Measurements from ENCODE around the gene TAS1R1. TPM values are rescaled to one million over a fixed set of nuclear protein-coding genes. Genes with fewer than 3 reads are reported as not detected.

Gene TAS1R1
- polyA plus RNA-seq, 2 of the 4 experiments (the other 2 are of a cell fraction): not detected

- TF ChIP-seq ZSCAN20 (CRISPR knock-in tag; IDR thresholded peaks at IDR 0.05) (no peak), TP53 (CRISPR knock-in tag; IDR thresholded peaks at IDR 0.05) (no peak)
Measured at GRCh38 chr1:6585841-6586240, 30.7 kb downstream of the TAS1R1 start (continued).

DNA sequence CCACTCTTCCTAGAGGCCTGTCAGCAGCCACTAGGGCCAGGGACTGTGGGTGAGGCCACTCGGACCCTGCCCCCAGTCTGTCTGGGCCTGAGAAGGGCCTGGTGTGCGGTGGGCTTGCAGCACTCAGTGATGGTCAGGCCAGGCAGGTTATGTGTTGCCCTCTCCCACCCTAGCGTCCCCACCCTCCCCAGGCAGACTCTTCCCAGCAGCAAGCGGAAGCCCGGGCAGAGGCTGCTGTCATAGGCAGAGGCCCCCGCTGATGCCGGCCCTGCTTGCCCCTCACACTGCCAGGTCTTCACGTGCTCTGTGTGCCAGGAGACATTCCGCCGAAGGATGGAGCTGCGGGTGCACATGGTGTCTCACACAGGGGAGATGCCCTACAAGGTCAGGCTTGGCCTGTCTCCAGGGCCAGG is 31.3 kb downstream of the TAS1R1 start:
- Histone ChIP-seq H3K9me3 (no peaks in the 10 kb centered on the region), H3K27ac (no peak overlapping the region), H3K4me1 (peaks cover 13% of the 10 kb centered on the region), H3K4me2 (no peak overlapping the region), H3K4me3 (no peak overlapping the region)
- ATAC-seq: no peak; a peak in 1 of 6 replicates
- CTCF ChIA-PET: no interaction called here
- DNase-seq (ENCODE audit: low read depth in 1 of 2, low spot score in 1 of 2): no peak
- POLR2A ChIA-PET: no interaction called here
- TF ChIP-seq, protein P1, sequence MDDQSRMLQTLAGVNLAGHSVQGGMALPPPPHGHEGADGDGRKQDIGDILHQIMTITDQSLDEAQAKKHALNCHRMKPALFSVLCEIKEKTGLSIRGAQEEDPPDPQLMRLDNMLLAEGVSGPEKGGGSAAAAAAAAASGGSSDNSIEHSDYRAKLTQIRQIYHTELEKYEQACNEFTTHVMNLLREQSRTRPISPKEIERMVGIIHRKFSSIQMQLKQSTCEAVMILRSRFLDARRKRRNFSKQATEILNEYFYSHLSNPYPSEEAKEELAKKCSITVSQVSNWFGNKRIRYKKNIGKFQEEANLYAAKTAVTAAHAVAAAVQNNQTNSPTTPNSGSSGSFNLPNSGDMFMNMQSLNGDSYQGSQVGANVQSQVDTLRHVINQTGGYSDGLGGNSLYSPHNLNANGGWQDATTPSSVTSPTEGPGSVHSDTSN (IDR thresholded peaks at IDR 0.05): no peak
- TF ChIP-seq KDM1A (IDR thresholded peaks at IDR 0.05; ENCODE audit: low read depth) (no peak), ESRRA (IDR thresholded peaks at IDR 0.05; ENCODE audit: borderline replicate concordance, low read length) (no peak), MAFK (IDR thresholded peaks at IDR 0.05; ENCODE audit: partially characterized antibody) (no peak), BCL3 (IDR thresholded peaks at IDR 0.05) (no peak), CEBPB (IDR thresholded peaks at IDR 0.05) (no peak), MYC (IDR thresholded peaks at IDR 0.05; ENCODE audit: borderline replicate concordance, low read length) (no peak), NFE2L2 (conservative IDR thresholded peaks at IDR 0.05; ENCODE audit: low read length) (no peak), RARB (CRISPR knock-in tag; IDR thresholded peaks at IDR 0.05) (no peak), SREBF2 (IDR thresholded peaks at IDR 0.05) (no peak), RFX5 (IDR thresholded peaks at IDR 0.05) (no peak)
- 100% methylated on average over 3 of the region's 11 CpGs for WGBS (ENCODE audit: missing lambda C conversion rate)
- no peak for FAIRE-seq

DNA sequence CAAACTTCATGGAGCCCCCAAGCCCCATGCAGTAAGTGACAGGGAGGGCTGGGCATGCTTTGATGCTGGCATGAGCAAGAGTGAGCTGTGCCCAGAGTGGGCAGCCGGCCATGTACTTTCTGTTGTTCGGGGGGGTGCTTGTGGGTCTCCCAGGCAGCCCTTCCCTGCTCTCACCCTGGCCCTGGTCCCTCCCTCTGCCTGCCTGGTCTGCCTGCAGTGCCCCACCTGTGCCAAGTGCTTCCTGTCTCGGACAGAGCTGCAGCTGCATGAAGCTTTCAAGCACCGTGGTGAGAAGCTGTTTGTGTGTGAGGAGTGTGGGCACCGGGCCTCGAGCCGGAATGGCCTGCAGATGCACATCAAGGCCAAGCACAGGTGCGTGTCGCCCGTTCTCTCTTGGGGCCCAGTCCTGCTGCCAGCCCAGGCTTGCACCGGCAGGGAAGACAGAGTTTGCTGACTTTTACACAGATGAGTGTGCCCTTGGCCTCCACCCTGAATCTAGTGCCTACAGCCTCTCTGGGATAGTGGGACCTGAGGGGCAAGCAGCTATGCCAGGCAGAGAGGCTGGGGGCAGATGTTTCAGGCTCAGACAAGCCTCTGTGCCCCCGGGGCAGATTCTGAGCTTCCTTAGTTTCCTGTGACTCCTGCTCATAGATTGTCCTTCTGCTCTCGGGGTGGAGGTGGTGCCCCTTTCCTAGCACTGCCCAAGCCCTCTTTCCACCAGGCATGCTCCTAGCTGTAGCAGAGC is 32.3 kb downstream of the TAS1R1 start:
- TF ChIP-seq, protein P2, sequence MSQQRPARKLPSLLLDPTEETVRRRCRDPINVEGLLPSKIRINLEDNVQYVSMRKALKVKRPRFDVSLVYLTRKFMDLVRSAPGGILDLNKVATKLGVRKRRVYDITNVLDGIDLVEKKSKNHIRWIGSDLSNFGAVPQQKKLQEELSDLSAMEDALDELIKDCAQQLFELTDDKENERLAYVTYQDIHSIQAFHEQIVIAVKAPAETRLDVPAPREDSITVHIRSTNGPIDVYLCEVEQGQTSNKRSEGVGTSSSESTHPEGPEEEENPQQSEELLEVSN (IDR thresholded peaks at IDR 0.05; ENCODE audit: borderline replicate concordance, low read depth): no peak
- TF ChIP-seq CHD4 (IDR thresholded peaks at IDR 0.05; ENCODE audit: borderline replicate concordance) (no peak), NPAS2 (CRISPR knock-in tag; IDR thresholded peaks at IDR 0.05; ENCODE audit: borderline replicate concordance) (no peak), BHLHE40 (IDR thresholded peaks at IDR 0.05; ENCODE audit: low read depth, low read length) (no peak), RARB (CRISPR knock-in tag; IDR thresholded peaks at IDR 0.05) (no peak), RCOR1 (IDR thresholded peaks at IDR 0.05; ENCODE audit: low read depth, low read length) (no peak), HDAC2 (IDR thresholded peaks at IDR 0.05) (no peak), POLR2A (IDR thresholded peaks at IDR 0.05; ENCODE audit: low read length) (no peak), RAD21 (conservative IDR thresholded peaks at IDR 0.05 in 1 of 2, IDR thresholded peaks at IDR 0.05 in 1 of 2) (no peak), RFX5 (IDR thresholded peaks at IDR 0.05) (no peak), CEBPB (IDR thresholded peaks at IDR 0.05) (no peak), CBX2 (IDR thresholded peaks at IDR 0.05; ENCODE audit: borderline replicate concordance, low read depth) (no peak), REST (IDR thresholded peaks at IDR 0.05) (no peak)
- TF ChIP-seq, protein P3, sequence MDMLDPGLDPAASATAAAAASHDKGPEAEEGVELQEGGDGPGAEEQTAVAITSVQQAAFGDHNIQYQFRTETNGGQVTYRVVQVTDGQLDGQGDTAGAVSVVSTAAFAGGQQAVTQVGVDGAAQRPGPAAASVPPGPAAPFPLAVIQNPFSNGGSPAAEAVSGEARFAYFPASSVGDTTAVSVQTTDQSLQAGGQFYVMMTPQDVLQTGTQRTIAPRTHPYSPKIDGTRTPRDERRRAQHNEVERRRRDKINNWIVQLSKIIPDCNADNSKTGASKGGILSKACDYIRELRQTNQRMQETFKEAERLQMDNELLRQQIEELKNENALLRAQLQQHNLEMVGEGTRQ (IDR thresholded peaks at IDR 0.05): no peak
- no peak for DNase-seq (ENCODE audit: low read depth in 1 of 2, low spot score in 1 of 2)
- ATAC-seq: no peak
- Histone ChIP-seq H3K4me1 (peaks cover 3% of the 10 kb centered on the region; the same call in 2 of the 3 replicates), H3K4me3 (no peak overlapping the region), H3K4me2 (no peak overlapping the region), H3K27ac (no peak overlapping the region), H3K9me3 (no peaks in the 10 kb centered on the region)
- FAIRE-seq: no peak
- POLR2A ChIA-PET: no interaction called here
- CTCF ChIA-PET: no interaction called here
- WGBS (ENCODE audit: missing lambda C conversion rate): 91% methylated on average over 8 of the region's 13 CpGs

Data from A549 (cell line).